ENCODE data around the gene DDR2. TPM values are rescaled to one million over a fixed set of nuclear protein-coding genes. Genes with fewer than 3 reads are reported as not detected.

Gene DDR2
- total RNA-seq, 1 experiment from 2014 or later: 1.9 TPM

DNA sequence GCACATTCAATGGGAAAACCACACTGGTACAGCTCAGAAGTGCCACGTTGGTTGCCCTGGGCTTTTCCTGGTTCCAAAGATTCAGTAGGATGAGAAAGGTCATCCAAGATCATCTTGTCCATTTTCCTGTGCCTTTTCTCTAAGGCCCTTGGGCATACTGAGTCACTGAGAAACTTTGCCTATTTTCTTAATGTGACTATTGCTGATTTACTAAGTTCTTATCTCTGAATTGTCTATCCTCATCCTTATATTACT lies 101.0 kb downstream of the DDR2 start:
- no peak for TF ChIP-seq SIN3A (IDR thresholded peaks at IDR 0.05; ENCODE audit: borderline replicate concordance, insufficient read depth, low read depth, low read length)
- TF ChIP-seq CTCF (IDR thresholded peaks at IDR 0.05): no peak
- no peak for TF ChIP-seq POLR2AphosphoS5 (IDR thresholded peaks at IDR 0.05; ENCODE audit: low read depth, low read length)
- TF ChIP-seq TCF7L2 (IDR thresholded peaks at IDR 0.05; ENCODE audit: low read depth, low read length): no peak
- TF ChIP-seq, protein P1, sequence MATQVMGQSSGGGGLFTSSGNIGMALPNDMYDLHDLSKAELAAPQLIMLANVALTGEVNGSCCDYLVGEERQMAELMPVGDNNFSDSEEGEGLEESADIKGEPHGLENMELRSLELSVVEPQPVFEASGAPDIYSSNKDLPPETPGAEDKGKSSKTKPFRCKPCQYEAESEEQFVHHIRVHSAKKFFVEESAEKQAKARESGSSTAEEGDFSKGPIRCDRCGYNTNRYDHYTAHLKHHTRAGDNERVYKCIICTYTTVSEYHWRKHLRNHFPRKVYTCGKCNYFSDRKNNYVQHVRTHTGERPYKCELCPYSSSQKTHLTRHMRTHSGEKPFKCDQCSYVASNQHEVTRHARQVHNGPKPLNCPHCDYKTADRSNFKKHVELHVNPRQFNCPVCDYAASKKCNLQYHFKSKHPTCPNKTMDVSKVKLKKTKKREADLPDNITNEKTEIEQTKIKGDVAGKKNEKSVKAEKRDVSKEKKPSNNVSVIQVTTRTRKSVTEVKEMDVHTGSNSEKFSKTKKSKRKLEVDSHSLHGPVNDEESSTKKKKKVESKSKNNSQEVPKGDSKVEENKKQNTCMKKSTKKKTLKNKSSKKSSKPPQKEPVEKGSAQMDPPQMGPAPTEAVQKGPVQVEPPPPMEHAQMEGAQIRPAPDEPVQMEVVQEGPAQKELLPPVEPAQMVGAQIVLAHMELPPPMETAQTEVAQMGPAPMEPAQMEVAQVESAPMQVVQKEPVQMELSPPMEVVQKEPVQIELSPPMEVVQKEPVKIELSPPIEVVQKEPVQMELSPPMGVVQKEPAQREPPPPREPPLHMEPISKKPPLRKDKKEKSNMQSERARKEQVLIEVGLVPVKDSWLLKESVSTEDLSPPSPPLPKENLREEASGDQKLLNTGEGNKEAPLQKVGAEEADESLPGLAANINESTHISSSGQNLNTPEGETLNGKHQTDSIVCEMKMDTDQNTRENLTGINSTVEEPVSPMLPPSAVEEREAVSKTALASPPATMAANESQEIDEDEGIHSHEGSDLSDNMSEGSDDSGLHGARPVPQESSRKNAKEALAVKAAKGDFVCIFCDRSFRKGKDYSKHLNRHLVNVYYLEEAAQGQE (IDR thresholded peaks at IDR 0.05; ENCODE audit: insufficient read depth in 1 of 2, low read depth in 2 of 2, low read length in 1 of 2): no peak

GRCh38 chr1:162734047-162734446 lies 101.8 kb downstream of the DDR2 start:
- in situ Hi-C loops (cut with HindIII; ENCODE audit: low pct_unique_long_range_greater_than_20kb, low sequenced_read_pairs) (no loop called here), intact Hi-C loops (cut with micrococcal nuclease; ENCODE audit: unreplicated experiment) (no loop called here)
- POLR2A ChIA-PET: no interaction called here
- Histone ChIP-seq H3K36me3 (ENCODE audit: control insufficient read depth, insufficient read depth, low read length) (no peaks in the 10 kb centered on the region), H3K4me1 (ENCODE audit: control insufficient read depth, insufficient read depth, low read length) (no peaks in the 10 kb centered on the region), H3K27me3 (ENCODE audit: control insufficient read depth, insufficient read depth, low read length) (no peaks in the 10 kb centered on the region), H3K9me3 (ENCODE audit: control insufficient read depth, insufficient read depth, low read depth, low read length) (no peaks in the 10 kb centered on the region), H3K27ac (ENCODE audit: low read length) (no peak overlapping the region), H3K4me3 (ENCODE audit: low read depth in 2 of 2, low read length in 2 of 2) (no peak overlapping the region)
- DNase-seq (ENCODE audit: low read depth, low spot score) (no peak), ATAC-seq (no peak)
- TF ChIP-seq TCF7L2 (IDR thresholded peaks at IDR 0.05; ENCODE audit: low read depth, low read length) (no peak), SIN3A (IDR thresholded peaks at IDR 0.05; ENCODE audit: borderline replicate concordance, insufficient read depth, low read depth, low read length) (no peak), POLR2AphosphoS5 (IDR thresholded peaks at IDR 0.05; ENCODE audit: low read depth, low read length) (no peak), CTCF (IDR thresholded peaks at IDR 0.05) (no peak)
- TF ChIP-seq, protein P1 (IDR thresholded peaks at IDR 0.05; ENCODE audit: insufficient read depth in 1 of 2, low read depth in 2 of 2, low read length in 1 of 2): no peak
- CTCF ChIA-PET: no interaction called here
- no TSS peak for BruUV-seq (replicated peaks)

More for the DNA sequence above, 101.0 kb downstream of the DDR2 start:
- no peaks in the 10 kb centered on the region for H3K36me3 ChIP-seq (ENCODE audit: control insufficient read depth, insufficient read depth, low read length)
- intact Hi-C loops (cut with micrococcal nuclease; ENCODE audit: unreplicated experiment) (no loop called here), in situ Hi-C loops (cut with HindIII; ENCODE audit: low pct_unique_long_range_greater_than_20kb, low sequenced_read_pairs) (no loop called here)
- ChIA-PET CTCF (no interaction called here), POLR2A (no interaction called here)
- H3K27me3 ChIP-seq (ENCODE audit: control insufficient read depth, insufficient read depth, low read length): no peaks in the 10 kb centered on the region
- DNase-seq (ENCODE audit: low read depth, low spot score) (no peak), ATAC-seq (no peak)
- no TSS peak for BruUV-seq (replicated peaks)
- no peak overlapping the region for H3K4me3 ChIP-seq (ENCODE audit: low read depth in 2 of 2, low read length in 2 of 2)
- H3K4me1 ChIP-seq (ENCODE audit: control insufficient read depth, insufficient read depth, low read length): no peaks in the 10 kb centered on the region
- no peaks in the 10 kb centered on the region for H3K9me3 ChIP-seq (ENCODE audit: control insufficient read depth, insufficient read depth, low read depth, low read length)
- no peak overlapping the region for H3K27ac ChIP-seq (ENCODE audit: low read length)
